22Rv1 (cell line): ENCODE data around the gene ATP8B3.

Experiments used
- H3K27ac ChIP-seq: fragments of 450-650 bp; 2 replicates; pipeline ENCODE4 v1.5.1; 2017
- ZFX ChIP-seq: fragments of 450-650 bp; IDR thresholded peaks from 2 replicates; pipeline ENCODE4 v1.6.1; 2017; ENCODE audit warnings: antibody characterized with exemption, borderline replicate concordance
- TF ChIP-seq, protein P1 (sequence below): fragments of 450-650 bp; IDR thresholded peaks from 2 replicates; pipeline ENCODE4 v1.5.1; 2017; ENCODE audit warnings: mild to moderate bottlenecking

The ATP8B3 gene

DNA sequence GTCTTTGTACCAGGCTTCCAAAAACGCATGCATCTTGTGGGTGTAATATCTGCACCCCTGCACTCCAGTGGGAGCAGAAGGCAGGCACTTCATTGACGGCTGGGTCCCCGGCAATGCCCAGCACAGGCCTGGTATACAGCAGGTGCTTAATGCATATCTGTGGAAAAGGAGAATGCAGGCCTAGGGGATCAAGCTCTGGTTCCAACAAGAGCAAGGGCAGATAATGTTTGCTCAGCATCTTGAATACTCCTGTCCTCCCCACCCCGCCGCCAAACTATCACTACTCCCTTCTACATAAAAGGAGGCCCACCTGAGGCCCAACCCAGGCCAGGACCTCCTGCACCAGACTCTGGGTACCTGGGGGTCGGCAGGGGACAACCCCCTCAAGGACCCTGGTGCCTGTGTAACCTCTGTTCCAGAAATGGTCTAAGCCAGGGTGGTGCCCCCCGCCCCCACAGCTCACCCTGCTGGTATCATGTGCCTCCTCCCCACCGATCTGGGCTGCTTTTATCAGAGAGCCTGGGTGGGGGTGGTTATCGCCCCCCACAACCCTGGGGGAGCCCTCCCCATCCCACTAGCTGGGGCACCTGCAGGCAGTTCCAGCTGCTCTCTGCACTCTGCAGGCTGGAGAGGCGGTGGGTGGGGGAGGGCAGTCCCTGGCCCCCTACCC is 46.5 kb upstream of the ATP8B3 start:
- TF ChIP-seq, protein P1, sequence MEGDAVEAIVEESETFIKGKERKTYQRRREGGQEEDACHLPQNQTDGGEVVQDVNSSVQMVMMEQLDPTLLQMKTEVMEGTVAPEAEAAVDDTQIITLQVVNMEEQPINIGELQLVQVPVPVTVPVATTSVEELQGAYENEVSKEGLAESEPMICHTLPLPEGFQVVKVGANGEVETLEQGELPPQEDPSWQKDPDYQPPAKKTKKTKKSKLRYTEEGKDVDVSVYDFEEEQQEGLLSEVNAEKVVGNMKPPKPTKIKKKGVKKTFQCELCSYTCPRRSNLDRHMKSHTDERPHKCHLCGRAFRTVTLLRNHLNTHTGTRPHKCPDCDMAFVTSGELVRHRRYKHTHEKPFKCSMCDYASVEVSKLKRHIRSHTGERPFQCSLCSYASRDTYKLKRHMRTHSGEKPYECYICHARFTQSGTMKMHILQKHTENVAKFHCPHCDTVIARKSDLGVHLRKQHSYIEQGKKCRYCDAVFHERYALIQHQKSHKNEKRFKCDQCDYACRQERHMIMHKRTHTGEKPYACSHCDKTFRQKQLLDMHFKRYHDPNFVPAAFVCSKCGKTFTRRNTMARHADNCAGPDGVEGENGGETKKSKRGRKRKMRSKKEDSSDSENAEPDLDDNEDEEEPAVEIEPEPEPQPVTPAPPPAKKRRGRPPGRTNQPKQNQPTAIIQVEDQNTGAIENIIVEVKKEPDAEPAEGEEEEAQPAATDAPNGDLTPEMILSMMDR: no peak
- TF ChIP-seq ZFX: no peak
- H3K27ac ChIP-seq: peak overlapping the region; percentile 93

DNA sequence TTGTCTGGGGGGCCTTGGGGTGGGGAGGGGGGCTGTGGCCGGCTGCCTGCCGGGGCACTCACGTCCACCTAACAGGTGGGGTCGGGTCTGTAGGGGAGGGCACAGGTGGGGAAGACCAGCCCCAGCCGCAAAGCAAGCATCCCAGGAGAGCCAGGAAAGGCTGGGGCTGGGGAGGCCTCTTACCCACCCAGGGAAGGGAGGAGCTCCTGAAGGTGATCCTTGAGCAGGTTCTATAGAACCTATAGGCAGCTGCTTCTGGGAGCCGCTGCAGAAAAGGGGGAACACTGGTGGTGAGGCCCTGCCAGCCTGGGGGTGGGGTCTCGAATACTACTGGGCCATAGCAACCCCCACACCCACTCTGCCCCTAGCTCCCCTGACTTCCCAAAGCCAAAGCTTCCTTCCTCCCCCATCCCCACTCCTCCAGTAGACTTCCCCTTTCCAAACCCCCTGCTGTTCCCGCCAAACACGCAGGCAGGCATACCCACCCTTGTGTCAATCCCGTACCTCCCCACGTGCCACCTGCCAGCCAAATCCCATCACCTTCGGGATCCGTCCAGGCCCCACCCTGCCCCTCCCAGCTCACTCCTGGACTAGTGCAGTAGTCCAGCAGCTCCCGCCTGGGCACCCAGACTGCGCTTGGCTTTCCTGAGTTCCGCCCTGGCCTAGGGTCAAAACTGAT is 45.7 kb upstream of the ATP8B3 start:
- no peak for TF ChIP-seq ZFX
- TF ChIP-seq, protein P1: no peak
- peak overlapping the region; percentile 93 for H3K27ac ChIP-seq

DNA sequence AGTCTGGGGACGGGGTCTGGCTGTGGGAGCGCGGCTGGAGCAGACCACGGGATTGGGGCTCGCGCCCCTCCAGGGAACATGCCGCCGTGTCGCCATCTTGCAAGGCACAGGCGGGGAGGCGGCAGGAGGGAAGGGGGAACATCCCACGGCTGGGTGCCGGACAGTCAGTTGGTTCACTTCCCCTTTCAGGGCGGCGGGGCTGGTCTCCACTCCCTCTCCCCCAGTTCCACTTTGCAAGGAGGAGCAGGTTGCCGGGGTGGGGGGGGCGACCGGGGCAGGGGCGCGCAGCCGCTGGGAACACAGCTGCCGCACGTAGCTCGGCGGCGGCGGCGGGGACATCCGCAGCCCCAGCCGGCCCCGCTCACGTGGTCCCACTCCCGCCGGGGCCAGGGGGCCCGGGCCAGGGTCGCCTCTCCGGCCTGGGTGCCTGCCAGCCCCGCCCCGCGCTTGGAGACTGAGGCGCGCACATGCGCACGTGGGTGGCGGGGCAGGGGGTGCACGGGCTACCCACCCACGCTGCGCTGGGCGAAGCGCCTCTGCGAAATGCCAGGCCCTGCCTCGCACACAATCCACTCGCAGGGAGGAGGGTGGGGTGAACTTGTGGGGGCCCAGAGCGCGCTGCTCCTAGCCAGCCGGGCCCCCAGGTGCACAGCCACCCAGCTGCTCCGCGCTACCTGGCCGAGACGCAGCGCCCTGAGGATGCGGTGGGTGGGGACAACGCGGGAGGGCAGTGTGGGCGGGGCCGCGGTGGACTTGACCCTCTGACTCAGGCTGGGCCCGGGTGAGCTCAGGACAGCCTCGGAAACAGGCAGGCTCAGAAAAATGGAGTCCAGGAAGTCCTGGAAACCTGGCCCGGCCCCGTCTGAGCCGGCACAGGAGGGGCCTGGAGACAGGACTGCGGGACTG is 44.9 kb upstream of the ATP8B3 start:
- H3K27ac ChIP-seq: peak overlapping the region; percentile 93
- no peak for TF ChIP-seq ZFX
- TF ChIP-seq, protein P1: no peak

- peak overlapping the region; percentile 93 for H3K27ac ChIP-seq
- TF ChIP-seq, protein P1: no peak
- no peak for TF ChIP-seq ZFX
Measured at GRCh38 chr19:1856345-1856697, 44.2 kb upstream of the ATP8B3 start.

DNA sequence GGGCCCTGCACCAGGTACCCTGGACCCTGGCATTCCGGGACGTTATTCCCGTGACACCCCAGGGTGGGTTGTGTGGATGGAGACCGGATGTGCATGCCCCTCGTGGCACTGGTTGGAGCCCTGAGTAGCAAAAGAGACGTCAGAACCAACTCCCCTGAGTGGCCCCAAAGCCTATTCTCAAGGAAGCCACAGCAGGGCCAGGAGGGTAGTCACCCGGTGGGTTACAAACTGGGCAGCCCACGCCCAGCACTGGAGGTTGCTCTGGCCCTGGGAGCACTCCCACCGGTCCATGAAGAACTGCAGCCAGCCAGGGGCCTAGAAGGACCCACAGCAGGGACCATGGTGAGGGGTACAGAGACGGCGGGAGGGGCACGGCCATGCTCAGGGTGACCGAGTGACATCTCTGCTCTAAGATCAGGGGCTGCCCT is 43.8 kb upstream of the ATP8B3 start:
- peak overlapping the region; percentile 93 for H3K27ac ChIP-seq
- TF ChIP-seq ZFX: no peak
- TF ChIP-seq, protein P1: no peak

DNA sequence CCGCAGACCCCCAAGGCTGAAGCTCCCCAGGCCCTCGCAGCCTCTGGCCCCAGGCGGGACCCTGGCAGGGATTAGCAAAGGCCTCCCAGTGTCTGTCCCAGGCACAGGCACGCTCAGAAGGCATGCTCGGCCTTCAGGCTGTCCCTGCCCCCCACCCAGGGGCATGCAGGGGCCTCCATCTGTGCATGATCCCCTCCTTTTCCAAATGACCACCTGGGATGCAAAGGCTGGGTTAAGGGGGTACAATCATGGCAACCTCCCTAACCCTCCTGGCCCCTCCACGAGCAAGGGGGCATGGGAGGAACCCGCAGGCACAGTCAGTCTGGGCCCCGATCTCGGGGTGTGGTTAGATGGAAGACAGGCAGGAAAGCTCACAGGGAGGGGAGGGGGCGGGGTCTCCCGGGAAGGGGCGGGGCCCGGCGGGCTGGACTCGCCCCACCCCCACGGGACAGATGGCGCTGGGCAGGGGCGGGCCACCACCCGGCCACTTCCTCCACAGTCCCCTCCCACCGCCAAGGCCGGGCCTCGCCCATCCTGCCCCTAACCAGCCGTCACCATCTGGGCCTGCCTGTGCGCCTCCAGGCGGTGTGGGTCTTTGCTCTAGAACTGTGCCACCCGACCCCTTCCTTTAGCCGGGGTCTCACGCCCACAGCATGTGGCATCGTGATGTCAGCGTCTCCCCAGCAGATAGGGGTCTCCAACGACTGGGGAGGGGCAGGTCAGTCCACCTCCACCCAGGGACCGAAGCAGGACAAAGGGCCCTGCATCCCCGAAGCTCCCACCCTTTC is 43.2 kb upstream of the ATP8B3 start:
- peak overlapping the region; percentile 93 for H3K27ac ChIP-seq
- TF ChIP-seq ZFX: no peak
- TF ChIP-seq, protein P1: no peak
